ENCODE measurements around the gene ATP11A. TPM values are rescaled to one million over a fixed set of nuclear protein-coding genes. Genes with fewer than 3 reads are reported as not detected.

The ATP11A gene
- total and polyA plus RNA-seq, 9 of the 15 experiments (the other 6 are each of a cell fraction or from before 2014, with no cell fraction given), result 0.38 to 34.2 (median 4.2) TPM

GRCh38 chr13:112727581-112727980 lies 37.7 kb downstream of the ATP11A start:
- Histone ChIP-seq H3K9me3 (replicated peaks; ENCODE audit: control insufficient read depth, insufficient read depth, low read depth, low read length) (no peaks in the 10 kb centered on the region), H3K79me2 (ENCODE audit: control insufficient read depth, insufficient read depth, low read length) (peaks cover 55% of the 10 kb centered on the region), H4K20me1 (replicated peaks; ENCODE audit: control insufficient read depth, insufficient read depth, low read length) (peaks cover 37% of the 10 kb centered on the region), H3K36me3 (ENCODE audit: control insufficient read depth, insufficient read depth, low read length) (0 out of 3 replicates have a peak, but pooled peaks cover 2% of the 10 kb centered on the region), H3K4me1 (replicated peaks in 1 of 2; ENCODE audit: control insufficient read depth in 2 of 2, insufficient read depth in 2 of 2, low read length in 2 of 2) (peaks cover 16 to 53% of the 10 kb centered on the region in 2 experiments), H3K27ac (ENCODE audit: extremely low read depth, low read depth, low read length) (no peak overlapping the region), H3K9ac (ENCODE audit: insufficient read depth in 1 of 2, low read depth in 2 of 2, low read length in 2 of 2) (no peak overlapping the region), H3K4me2 (ENCODE audit: insufficient read depth, low read length) (no peak overlapping the region), H2AFZ (ENCODE audit: low read depth, low read length) (no peak overlapping the region), H3K9me1 (ENCODE audit: control insufficient read depth, insufficient read depth, low read length) (no peaks in the 10 kb centered on the region), H3K4me3 (no peak overlapping the region), H3K27me3 (ENCODE audit: control insufficient read depth in 2 of 2, insufficient read depth in 2 of 2, low read length in 2 of 2) (no peaks in the 10 kb centered on the region)
- in situ Hi-C loops (cut with MboI) (no loop called here), intact Hi-C loops (cut with micrococcal nuclease) (no loop called here)
- DNase-seq (ENCODE audit: extremely low read depth in 1 of 4, low spot score in 3 of 4) (no peak), FAIRE-seq (no peak), ATAC-seq (no peak)
- WGBS (ENCODE audit: insufficient coverage, low coverage, missing lambda C conversion rate), result 90% methylated on average over 17 of the region's 17 CpGs
- BruUV-seq (replicated peaks), result no TSS peak
- POLR2A ChIA-PET, result no interaction called here
- TF ChIP-seq FOXJ3 (CRISPR knock-in tag; IDR thresholded peaks at IDR 0.05), result no peak
- TF ChIP-seq CEBPB (tag; IDR thresholded peaks at IDR 0.05), result no peak
- no peak for TF ChIP-seq PHF20 (IDR thresholded peaks at IDR 0.05; ENCODE audit: partially characterized antibody)
- TF ChIP-seq RFX5 (IDR thresholded peaks at IDR 0.05; ENCODE audit: low read depth, low read length), result no peak
- no peak for TF ChIP-seq RCOR1 (IDR thresholded peaks at IDR 0.05; ENCODE audit: borderline replicate concordance in 1 of 2, low read depth in 2 of 2, low read length in 2 of 2)
- no peak for TF ChIP-seq COPS2 (conservative IDR thresholded peaks at IDR 0.05)
- no peak for TF ChIP-seq L3MBTL2 (IDR thresholded peaks at IDR 0.05)
- no peak for TF ChIP-seq HDGF (IDR thresholded peaks at IDR 0.05)
- TF ChIP-seq, protein P1, sequence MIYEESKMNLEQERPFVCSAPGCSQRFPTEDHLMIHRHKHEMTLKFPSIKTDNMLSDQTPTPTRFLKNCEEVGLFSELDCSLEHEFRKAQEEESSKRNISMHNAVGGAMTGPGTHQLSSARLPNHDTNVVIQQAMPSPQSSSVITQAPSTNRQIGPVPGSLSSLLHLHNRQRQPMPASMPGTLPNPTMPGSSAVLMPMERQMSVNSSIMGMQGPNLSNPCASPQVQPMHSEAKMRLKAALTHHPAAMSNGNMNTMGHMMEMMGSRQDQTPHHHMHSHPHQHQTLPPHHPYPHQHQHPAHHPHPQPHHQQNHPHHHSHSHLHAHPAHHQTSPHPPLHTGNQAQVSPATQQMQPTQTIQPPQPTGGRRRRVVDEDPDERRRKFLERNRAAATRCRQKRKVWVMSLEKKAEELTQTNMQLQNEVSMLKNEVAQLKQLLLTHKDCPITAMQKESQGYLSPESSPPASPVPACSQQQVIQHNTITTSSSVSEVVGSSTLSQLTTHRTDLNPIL (CRISPR knock-in tag; IDR thresholded peaks at IDR 0.05), result no peak
- no peak for TF ChIP-seq MYNN (IDR thresholded peaks at IDR 0.05)
- no peak for TF ChIP-seq MYNN (CRISPR knock-in tag; IDR thresholded peaks at IDR 0.05)
- CTCF ChIA-PET (ENCODE audit: low intra/inter-chr PET ratio), result no interaction called here
